ENCODE measurements around the gene FYN. TPM values are rescaled to one million over a fixed set of nuclear protein-coding genes. Genes with fewer than 3 reads are reported as not detected.

FYN gene
- total and polyA plus RNA-seq, 2 of the 8 experiments (the other 6 are each of a cell fraction or from before 2014, with no cell fraction given) = 46.8 to 97.2 TPM

- Histone ChIP-seq H3K9me3 (ENCODE audit: insufficient read depth in 2 of 2, low read depth in 1 of 2, low read length in 1 of 2) (peaks cover 14% of the 10 kb centered on the region in 2 experiments), H2BK5ac (ENCODE audit: low read depth, low read length) (no peak overlapping the region), H2BK20ac (ENCODE audit: low read length) (no peak overlapping the region), H4K91ac (replicated peaks; ENCODE audit: insufficient read length, low read length) (no peak overlapping the region), H2BK120ac (replicated peaks; ENCODE audit: low read depth, low read length) (no peak overlapping the region), H2AK5ac (ENCODE audit: low read depth, low read length) (no peak overlapping the region), H3K23ac (ENCODE audit: insufficient read length) (no peak overlapping the region), H3K4me1 (replicated peaks in 1 of 4; ENCODE audit: control insufficient read depth in 3 of 4, insufficient read depth in 4 of 4, low read length in 3 of 4) (peaks cover 4 to 12% (median 6%) of the 10 kb centered on the region in 4 experiments), H2BK15ac (ENCODE audit: low read length) (no peak overlapping the region), H3K56ac (replicated peaks; ENCODE audit: insufficient read length, low read depth, low read length) (no peak overlapping the region), H3K23me2 (ENCODE audit: low read depth, low read length) (no peaks in the 10 kb centered on the region), H3K79me1 (ENCODE audit: low read depth, low read length) (peaks cover 4% of the 10 kb centered on the region; the same call in 1 of the 2 replicates), H3K9ac (replicated peaks in 1 of 4; ENCODE audit: extremely low read depth in 1 of 4, low read depth in 3 of 4, low read length in 3 of 4) (no peak overlapping the region), H3K27me3 (replicated peaks in 1 of 4; ENCODE audit: control insufficient read depth in 3 of 4, extremely low read depth in 1 of 4, insufficient read depth in 3 of 4, low read length in 3 of 4) (no peaks in the 10 kb centered on the region), H3K14ac (ENCODE audit: insufficient read length) (no peak overlapping the region), H3K79me2 (ENCODE audit: control insufficient read depth in 1 of 2, insufficient read depth in 2 of 2, low read length in 2 of 2) (peaks cover 0 to 17% of the 10 kb centered on the region in 2 experiments; a peak in 1 of 4 replicates), H3K4me3 (ENCODE audit: extremely low read depth in 1 of 4, insufficient read depth in 2 of 4, low read depth in 3 of 4, low read length in 4 of 4) (no peak overlapping the region), H4K5ac (ENCODE audit: insufficient read length, low read depth, low read length) (no peak overlapping the region), H2BK12ac (ENCODE audit: low read depth, low read length) (peak overlapping the region; percentile 68; the same call in 1 of the 2 replicates), H4K20me1 (replicated peaks in 1 of 2; ENCODE audit: control insufficient read depth in 1 of 2, insufficient read depth in 2 of 2, low read length in 2 of 2) (no peaks in the 10 kb centered on the region), H3K4me2 (ENCODE audit: insufficient read depth in 1 of 2, low read depth in 2 of 2, low read length in 2 of 2) (no peak overlapping the region), H3K27ac (ENCODE audit: low read depth, low read length) (no peak overlapping the region), H3K4ac (replicated peaks; ENCODE audit: insufficient read length, low read depth, low read length) (no peak overlapping the region), H3K18ac (ENCODE audit: extremely low read depth, low read length) (no peak overlapping the region), H3K36me3 (ENCODE audit: control insufficient read depth in 2 of 4, insufficient read depth in 4 of 4, low read length in 3 of 4) (peaks cover 0 to 8% (median 2%) of the 10 kb centered on the region in 4 experiments; a peak in 3 of 8 replicates), H4K8ac (ENCODE audit: extremely low read depth, insufficient read depth, low read length) (no peak overlapping the region), H2AFZ (ENCODE audit: low read length) (no peak overlapping the region)
- ChIA-PET CTCF (ENCODE audit: partially characterized antibody) (interaction anchor here (0.6 to 1.4 kb wide), 2 partner anchors 10 to 310 kb away, joined by 3 to 5 read pairs; no protein-coding TSS in a partner anchor), POLR2A (ENCODE audit: partially characterized antibody) (no interaction called here)
- no peak for DNase-seq (ENCODE audit: low read depth in 1 of 2, low spot score in 2 of 2)
- 90% methylated on average over 7 of the region's 7 CpGs; no CpG with 5 or more reads in 1 of the 2 experiments for WGBS, 2 experiments (ENCODE audit: extremely low coverage in 1 of 2, insufficient coverage in 1 of 2, insufficient read length in 1 of 2, insufficient replicate concordance in 2 of 2, low coverage in 1 of 2, low lambda C conversion rate in 2 of 2, missing lambda C conversion rate in 1 of 2)
- FAIRE-seq = no peak
- TF ChIP-seq KDM1A (IDR thresholded peaks at IDR 0.05; ENCODE audit: borderline replicate concordance, low read length) = no peak
- no peak for TF ChIP-seq USF2 (IDR thresholded peaks at IDR 0.05; ENCODE audit: low read length)
- TF ChIP-seq SP1 (IDR thresholded peaks at IDR 0.05; ENCODE audit: low read depth, low read length) = no peak
- TF ChIP-seq EZH2 (IDR thresholded peaks at IDR 0.05; ENCODE audit: low read depth, low read length, severe bottlenecking) = no peak
- no peak for TF ChIP-seq NRF1 (IDR thresholded peaks at IDR 0.05; ENCODE audit: low read depth, low read length)
- no peak for TF ChIP-seq EP300 (IDR thresholded peaks at IDR 0.05; ENCODE audit: borderline replicate concordance in 1 of 2, low read depth in 2 of 2, low read length in 2 of 2)
Measured at GRCh38 chr6:111732390-111732789, 140.9 kb downstream of the FYN start.
